GM20431 (cell line): Measurements from ENCODE around the gene SRPK3.
"Not testable (repeated sequence)": the region's sequence is repeated elsewhere in the genome, so short reads cannot be mapped to it uniquely, and the experiment has no call there.

ENCODE experiments used
- in situ Hi-C: fragments of 300-500 bp; cut with MseI, MboI; formaldehyde crosslinking; loops from one replicate; pipeline ENCODE4 v1.15.0; 2020; ENCODE audit warnings: low sequenced_read_pairs; ENCODE audit not compliant: unreplicated experiment

Gene SRPK3

DNA sequence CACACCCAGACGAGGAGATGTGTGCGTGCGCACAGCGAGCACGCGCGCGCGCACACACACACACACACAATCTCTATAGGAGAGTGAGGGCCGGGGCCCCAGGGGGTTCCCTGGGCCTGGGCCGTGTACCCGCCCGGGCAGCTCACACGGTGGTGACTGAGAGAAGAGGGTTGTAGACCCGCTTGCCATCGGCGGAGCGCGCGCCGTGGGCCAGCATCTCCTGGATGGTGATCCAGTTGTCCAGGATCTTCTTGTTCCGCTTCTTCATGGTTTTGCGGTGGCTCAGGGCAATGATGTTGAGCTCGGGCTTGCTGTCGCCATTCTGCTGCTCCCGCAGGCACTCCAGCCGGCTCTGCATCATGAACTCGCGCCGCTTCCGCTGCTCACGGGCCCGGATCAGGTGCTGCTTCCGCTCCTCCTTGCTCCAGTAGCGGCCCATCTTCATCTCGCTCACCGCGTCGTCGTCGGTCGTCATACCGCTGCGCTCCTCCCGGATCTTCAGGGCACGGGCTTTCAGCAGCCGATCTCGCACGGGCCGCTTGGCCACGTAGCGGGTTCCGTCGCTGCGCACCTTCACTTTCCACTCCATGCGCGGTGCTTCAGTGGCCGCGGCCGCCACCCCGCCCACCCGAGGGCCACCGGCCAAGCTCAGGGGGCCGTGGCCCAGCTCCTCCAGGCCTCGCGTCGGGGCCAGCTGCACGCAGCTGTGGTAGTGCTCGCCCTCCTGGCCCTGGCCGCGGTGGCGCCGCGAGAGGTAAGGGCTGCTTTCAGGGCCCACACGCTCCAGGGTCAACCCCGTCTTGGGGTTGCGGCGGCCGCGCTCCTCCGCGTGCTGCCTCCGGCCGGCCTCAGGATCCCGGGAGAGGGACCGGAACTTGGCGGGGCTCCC, 22.6 kb downstream of the SRPK3 start:
- in situ Hi-C loops = no loop called here

DNA sequence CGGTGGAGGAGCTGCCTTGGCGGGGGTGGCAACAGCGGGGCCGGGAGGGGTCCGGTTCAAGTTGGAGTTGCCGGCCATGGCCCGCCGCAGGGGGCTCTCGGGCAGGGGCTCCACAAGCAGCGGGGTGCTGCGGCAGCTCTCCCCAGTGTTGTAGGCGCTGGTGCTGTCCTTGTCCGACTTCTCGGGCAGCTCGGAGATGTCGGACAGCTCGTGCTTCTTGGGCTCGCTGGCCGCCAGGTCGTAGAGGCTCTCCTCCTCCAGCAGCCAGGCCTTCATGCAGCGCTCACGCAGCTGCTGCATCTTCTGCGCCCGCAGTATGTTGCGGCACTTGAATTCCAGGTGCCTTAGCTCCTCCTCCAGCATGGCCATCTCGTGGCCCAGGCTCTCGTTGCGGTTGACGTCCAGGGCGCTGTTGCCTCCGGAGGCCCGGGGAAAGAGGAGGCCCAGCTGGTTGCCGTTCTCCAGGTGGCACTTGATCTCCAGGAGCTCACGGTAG, 23.3 kb downstream of the SRPK3 start:
- in situ Hi-C loops = no loop called here

DNA sequence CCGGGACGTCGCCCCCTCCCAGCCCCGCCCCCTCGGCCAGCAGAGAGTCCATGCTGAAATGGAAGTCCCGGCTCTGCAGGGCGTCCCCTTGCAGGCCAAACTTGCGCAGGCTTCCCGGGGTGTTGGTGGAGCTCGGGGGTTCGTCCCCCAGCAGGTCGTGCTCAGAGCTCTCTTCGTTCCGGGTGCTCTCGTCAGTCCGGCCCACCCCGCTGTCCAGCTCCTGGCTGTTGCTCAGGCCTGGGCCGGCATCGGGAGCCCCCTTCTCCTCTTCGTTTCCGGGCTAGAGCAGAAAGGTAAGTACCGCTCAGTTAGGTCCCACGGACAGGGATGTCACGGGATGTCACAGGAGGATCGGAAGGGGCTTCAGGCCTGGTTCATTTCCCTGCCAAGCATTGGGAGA, 23.8 kb downstream of the SRPK3 start:
- in situ Hi-C loops = no loop called here

GRCh38 chrX:153805436-153805835, 24.6 kb downstream of the SRPK3 start:
- in situ Hi-C loops = no loop called here

- in situ Hi-C loops = no loop called here
These were observed 26.2 kb downstream of the SRPK3 start for GRCh38 chrX:153806999-153807575.

- in situ Hi-C loops = no loop called here
These were observed 27.1 kb downstream of the SRPK3 start for GRCh38 chrX:153807976-153808375.

DNA sequence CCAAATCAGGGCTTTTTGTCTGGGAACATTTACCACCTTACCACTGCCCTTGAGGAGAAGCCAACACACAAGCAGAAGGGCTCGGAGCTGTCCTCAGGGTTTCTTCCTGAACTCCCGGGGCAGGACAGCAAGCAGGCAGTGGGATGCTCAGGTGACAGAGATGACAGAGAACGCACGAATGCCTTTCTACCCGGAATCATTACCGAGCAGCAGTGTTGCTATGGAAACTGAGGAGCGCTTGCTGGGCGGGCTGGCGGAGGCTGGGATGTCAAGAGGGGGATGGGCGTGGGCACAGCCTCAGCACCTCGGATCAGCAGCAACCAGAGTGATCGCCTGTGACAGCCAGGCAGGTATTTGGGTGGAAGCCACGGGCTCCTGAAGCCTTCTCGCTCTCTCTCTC, 31.4 kb downstream of the SRPK3 start:
- in situ Hi-C loops = no loop called here

GRCh38 chrX:153813161-153813560, 32.3 kb downstream of the SRPK3 start:
- in situ Hi-C loops = no loop called here

GRCh38 chrX:153814591-153815315, 33.9 kb downstream of the SRPK3 start:
- in situ Hi-C loops = no loop called here

DNA sequence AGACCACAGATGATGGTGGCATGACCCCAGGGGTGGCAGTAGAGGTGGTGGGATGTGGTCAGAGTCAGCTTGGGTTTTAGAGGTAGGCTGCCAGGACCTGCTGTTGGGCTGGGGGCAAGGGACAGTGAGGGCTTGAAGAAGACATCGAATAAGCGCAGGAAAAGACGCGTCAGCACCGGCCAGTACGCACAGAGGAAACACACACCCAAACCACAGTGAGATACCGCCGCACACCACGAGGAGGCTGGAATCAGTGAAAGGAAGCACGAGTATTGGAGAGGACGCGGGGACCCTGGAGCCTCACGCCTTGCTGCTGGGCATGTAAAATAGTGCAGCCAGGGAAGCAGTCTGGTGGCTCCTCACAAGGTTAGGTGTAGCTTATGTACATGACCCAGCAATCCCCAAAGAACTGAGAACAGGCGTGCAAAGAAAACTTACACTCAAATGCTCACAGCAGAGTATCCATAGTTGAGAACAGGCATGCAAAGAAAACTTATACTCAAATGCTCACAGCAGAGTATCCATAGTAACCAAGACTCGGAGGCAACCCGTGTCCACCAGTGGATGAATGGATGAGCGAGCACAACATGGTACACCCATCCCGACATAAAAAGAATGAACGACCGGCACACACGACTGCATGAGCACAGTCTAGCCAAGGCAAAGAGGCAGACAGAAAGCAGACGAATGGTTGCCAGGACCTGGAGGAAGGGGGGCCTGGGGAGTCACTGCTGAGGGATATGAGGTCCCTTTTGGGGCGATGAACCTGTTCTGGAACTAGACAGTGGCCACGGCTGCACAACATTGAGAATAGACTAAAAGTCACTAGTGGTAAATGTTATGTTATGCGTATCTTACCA, 36.2 kb downstream of the SRPK3 start:
- in situ Hi-C loops = no loop called here

GRCh38 chrX:153818064-153818463, 37.2 kb downstream of the SRPK3 start:
- in situ Hi-C loops = not testable (repeated sequence)

GRCh38 chrX:153818571-153819383, 37.9 kb downstream of the SRPK3 start:
- in situ Hi-C loops = no loop called here

GRCh38 chrX:153819384-153820040, 38.7 kb downstream of the SRPK3 start:
- in situ Hi-C loops = no loop called here

GRCh38 chrX:153820601-153821000, 39.8 kb downstream of the SRPK3 start:
- in situ Hi-C loops = no loop called here

DNA sequence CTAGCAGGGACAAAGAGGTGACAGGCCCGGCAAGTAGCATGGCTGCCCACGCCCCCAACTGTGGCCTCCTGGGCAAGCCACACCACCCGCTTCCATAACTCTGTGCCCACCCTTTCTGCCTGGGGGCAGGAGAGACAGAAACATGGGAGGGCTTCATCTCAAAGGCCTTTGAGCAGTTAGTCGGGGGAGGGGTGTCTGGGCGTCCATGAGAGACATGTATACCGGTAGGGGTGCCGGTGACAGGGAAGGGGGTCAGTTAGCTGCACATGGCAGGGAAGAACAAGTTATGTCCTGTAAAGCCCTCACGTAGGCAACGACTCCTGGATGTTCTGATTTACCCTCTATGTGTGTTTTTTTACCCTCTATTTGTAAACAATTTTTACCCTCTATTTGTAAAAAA, 40.2 kb downstream of the SRPK3 start:
- in situ Hi-C loops = no loop called here

GRCh38 chrX:153824348-153824747, 43.5 kb downstream of the SRPK3 start:
- in situ Hi-C loops = no loop called here

GRCh38 chrX:153825042-153825441, 44.2 kb downstream of the SRPK3 start:
- in situ Hi-C loops = no loop called here

DNA sequence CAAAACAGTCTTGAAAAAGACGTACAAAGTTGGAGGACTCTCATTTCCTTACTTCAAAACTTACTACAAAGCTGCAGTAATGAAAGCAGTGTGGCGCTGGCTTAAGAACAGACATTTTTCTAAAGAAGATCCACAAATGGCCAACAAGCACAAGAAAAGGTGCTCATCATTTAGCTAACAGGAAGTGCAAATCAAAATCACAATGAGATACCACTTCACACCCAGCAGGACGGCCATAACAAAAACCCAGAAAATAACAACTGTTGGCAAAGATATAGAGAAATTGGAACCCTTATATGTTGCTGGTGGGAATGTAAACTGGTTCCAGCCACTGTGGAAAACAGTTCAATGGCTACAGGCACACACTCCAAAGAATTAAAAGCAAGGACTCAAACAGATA, 46.2 kb downstream of the SRPK3 start:
- in situ Hi-C loops = no loop called here

- in situ Hi-C loops = no loop called here
These were observed 47.1 kb downstream of the SRPK3 start for GRCh38 chrX:153827903-153828302.
